Brain microvascular endothelial cell (primary cell): ENCODE measurements around the gene ARMC9.

Source experiments
- DNase-seq: peaks from one replicate; pipeline ENCODE4 v3.0.0-alpha.2; 2020
- H3K27ac ChIP-seq: fragments of 250-450 bp; sonication (Bioruptor Pico); 2 replicates; pipeline ENCODE4 v1.5.1; 2020; ENCODE audit warnings: mild to moderate bottlenecking, moderate library complexity
- H3K27me3 ChIP-seq: fragments of 250-450 bp; sonication (Bioruptor Pico); replicated peaks from 2 replicates; pipeline ENCODE4 v1.5.1; 2020; ENCODE audit warnings: mild to moderate bottlenecking
- H3K36me3 ChIP-seq: fragments of 250-450 bp; sonication (Bioruptor Pico); replicated peaks from 2 replicates; pipeline ENCODE4 v1.5.1; 2020; ENCODE audit warnings: mild to moderate bottlenecking
- H3K4me3 ChIP-seq: 2 replicates; pipeline ENCODE4 v1.5.1; 2011; ENCODE audit warnings: low read depth, mild to moderate bottlenecking, control low read depth, low read length, moderate library complexity
- in situ Hi-C: cut with HindIII; loops from 2 replicates; pipeline ENCODE4 v1.10.0; 2017; ENCODE audit warnings: low sequenced_read_pairs, low pct_ligation_motif_present
- TF ChIP-seq, protein P1 (sequence below): IDR thresholded peaks from 2 replicates; pipeline ENCODE4 v1.5.1; 2011; ENCODE audit warnings: low read depth, mild to moderate bottlenecking, moderate library complexity, low read length, control low read depth, inconsistent platforms; ENCODE audit errors: missing control alignments

Gene ARMC9

GRCh38 chr2:231376857-231377256 is 178.4 kb downstream of the ARMC9 start:
- H3K27ac ChIP-seq: no peak overlapping the region
- in situ Hi-C loops: no loop called here
- DNase-seq: no peak
- H3K27me3 ChIP-seq: no peaks in the 10 kb centered on the region
- TF ChIP-seq, protein P1, sequence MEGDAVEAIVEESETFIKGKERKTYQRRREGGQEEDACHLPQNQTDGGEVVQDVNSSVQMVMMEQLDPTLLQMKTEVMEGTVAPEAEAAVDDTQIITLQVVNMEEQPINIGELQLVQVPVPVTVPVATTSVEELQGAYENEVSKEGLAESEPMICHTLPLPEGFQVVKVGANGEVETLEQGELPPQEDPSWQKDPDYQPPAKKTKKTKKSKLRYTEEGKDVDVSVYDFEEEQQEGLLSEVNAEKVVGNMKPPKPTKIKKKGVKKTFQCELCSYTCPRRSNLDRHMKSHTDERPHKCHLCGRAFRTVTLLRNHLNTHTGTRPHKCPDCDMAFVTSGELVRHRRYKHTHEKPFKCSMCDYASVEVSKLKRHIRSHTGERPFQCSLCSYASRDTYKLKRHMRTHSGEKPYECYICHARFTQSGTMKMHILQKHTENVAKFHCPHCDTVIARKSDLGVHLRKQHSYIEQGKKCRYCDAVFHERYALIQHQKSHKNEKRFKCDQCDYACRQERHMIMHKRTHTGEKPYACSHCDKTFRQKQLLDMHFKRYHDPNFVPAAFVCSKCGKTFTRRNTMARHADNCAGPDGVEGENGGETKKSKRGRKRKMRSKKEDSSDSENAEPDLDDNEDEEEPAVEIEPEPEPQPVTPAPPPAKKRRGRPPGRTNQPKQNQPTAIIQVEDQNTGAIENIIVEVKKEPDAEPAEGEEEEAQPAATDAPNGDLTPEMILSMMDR: no peak
- no peaks in the 10 kb centered on the region for H3K36me3 ChIP-seq
- no peak overlapping the region for H3K4me3 ChIP-seq

GRCh38 chr2:231378026-231378722 is 179.7 kb downstream of the ARMC9 start:
- no peak for DNase-seq
- Histone ChIP-seq H3K27me3 (no peaks in the 10 kb centered on the region), H3K36me3 (no peaks in the 10 kb centered on the region), H3K27ac (no peak overlapping the region), H3K4me3 (no peak overlapping the region)
- in situ Hi-C loops: no loop called here
- TF ChIP-seq, protein P1: no peak

GRCh38 chr2:231379266-231380215 is 181.1 kb downstream of the ARMC9 start:
- Histone ChIP-seq H3K27me3 (no peaks in the 10 kb centered on the region), H3K36me3 (no peaks in the 10 kb centered on the region), H3K4me3 (no peak overlapping the region), H3K27ac (no peak overlapping the region)
- in situ Hi-C loops: no loop called here
- no peak for DNase-seq
- TF ChIP-seq, protein P1: no peak

DNA sequence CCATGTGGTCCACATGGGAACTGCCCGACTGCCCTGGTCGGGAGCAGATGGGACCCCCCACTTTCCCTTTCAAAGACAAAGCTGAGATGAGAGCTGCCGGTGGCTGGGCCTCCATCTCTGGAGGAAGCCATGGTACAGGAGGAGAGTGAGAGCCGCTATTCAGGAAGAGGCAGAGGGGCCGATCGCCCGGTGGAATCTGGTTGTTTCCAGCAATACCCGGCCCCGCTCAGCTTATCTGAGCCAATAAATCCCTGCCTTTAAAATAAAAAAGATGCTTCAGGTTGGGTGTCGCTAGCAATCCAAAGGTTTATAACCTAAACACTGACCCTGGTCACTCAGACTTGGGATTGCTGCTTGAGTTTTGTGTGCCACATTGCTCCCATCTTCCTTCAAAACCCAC is 181.9 kb downstream of the ARMC9 start:
- no peak for DNase-seq
- Histone ChIP-seq H3K4me3 (no peak overlapping the region), H3K36me3 (no peaks in the 10 kb centered on the region), H3K27ac (no peak overlapping the region), H3K27me3 (no peaks in the 10 kb centered on the region)
- in situ Hi-C loops: no loop called here
- TF ChIP-seq, protein P1: no peak

DNA sequence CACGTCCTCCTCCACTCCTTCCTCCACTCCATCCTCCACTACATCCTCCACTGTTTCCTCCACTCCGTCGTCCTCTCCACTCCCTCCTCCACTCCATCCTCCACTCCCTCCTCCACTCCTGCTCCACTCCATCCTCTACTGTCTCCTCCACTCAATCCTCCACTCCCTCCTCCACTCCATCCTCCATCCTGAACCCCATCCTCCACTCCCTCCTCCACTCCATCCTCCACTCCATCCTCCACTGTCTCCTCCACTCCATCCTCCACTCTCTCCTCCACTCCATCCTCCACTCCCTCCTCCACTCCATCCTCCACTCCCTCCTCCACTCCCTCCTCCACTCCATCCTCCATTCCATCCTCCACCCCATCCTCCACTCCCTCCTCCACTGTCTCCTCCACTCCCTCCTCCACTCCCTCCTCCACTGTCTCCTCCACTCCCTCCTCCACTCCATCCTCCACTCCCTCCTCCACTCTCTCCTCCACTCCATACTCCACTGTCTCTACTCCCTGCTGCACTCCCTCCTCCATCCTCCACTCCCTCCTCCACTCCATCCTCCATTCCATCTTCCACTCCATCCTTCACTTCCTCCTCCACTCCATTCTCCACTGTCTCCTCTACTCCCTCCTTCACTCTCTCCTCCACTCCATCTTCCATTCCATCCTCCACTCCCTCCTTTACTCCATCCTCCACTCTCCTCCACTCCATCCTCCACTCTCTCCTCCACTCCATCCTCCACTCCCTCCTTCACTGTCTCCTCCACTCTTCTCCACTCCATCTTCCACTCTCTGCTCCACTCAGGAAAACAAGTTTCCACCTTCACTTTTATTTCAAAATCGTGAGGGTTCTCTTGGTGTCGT is 182.8 kb downstream of the ARMC9 start:
- Histone ChIP-seq H3K36me3 (no peaks in the 10 kb centered on the region), H3K4me3 (no peak overlapping the region), H3K27ac (no peak overlapping the region), H3K27me3 (no peaks in the 10 kb centered on the region)
- TF ChIP-seq, protein P1: no peak
- in situ Hi-C loops: no loop called here
- DNase-seq: no peak
